ENCODE results near the gene FAM83E. TPM values are rescaled to one million over a fixed set of nuclear protein-coding genes. Genes with fewer than 3 reads are reported as not detected.

FAM83E gene
- total and polyA plus RNA-seq, 10 of the 15 experiments (the other 5 are each of a cell fraction or from before 2014, with no cell fraction given): 0.14 to 2.5 (median 0.33) TPM; not detected in 4

DNA sequence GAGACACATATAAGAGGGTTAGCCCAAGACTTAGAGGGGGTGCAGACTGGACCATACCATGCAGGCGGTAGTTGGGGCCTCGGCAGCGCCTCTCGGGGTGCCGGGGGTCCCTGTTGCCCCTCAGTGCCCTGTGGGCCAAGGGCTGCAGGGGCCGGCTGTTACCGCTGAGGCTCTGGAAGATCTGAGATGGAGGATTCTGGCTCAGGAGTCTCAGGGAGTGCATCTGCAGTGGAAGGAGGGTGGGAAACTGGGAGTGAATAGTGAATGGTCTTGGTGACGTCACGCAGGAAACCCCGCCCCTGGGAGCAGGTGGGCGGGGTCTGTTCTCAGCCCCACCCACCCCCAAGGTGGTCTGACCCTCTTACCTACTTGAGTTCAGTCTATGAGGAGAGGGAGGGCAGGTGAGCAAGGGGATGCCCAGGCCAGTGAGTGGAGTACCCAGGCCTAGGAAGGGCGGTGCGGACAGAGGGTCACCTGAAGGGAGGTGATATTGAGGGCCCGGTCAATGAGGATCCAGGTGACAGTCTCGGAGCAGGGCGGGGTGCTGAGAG is 24.0 kb upstream of the FAM83E start:
- POLR2A ChIA-PET: interaction anchor here (0.6 to 1.7 kb wide), 2 partner anchors 19 to 20 kb away, joined by 3 to 5 read pairs; partner anchors contain the start of genes RPL18 and SPHK2
- Histone ChIP-seq H2AFZ (ENCODE audit: control insufficient read depth, low read depth, low read length) (peak overlapping the region; percentile 97), H3K4me3 (no peak overlapping the region), H3K27me3 (replicated peaks in 1 of 2; ENCODE audit: control insufficient read depth in 2 of 2, insufficient read depth in 2 of 2, low read length in 1 of 2) (no peaks in the 10 kb centered on the region), H3K4me1 (ENCODE audit: control insufficient read depth, insufficient read depth, low read length) (peaks cover 18% of the 10 kb centered on the region), H3K27ac (ENCODE audit: control insufficient read depth, insufficient read depth) (peak overlapping the region; percentile 93), H3K9ac (ENCODE audit: control insufficient read depth, insufficient read depth, low read length) (peak overlapping the region; percentile 72; the same call in 1 of the 2 replicates), H3K9me3 (replicated peaks; ENCODE audit: control insufficient read depth, insufficient read depth, low read length) (no peaks in the 10 kb centered on the region), H3K36me3 (ENCODE audit: control insufficient read depth in 2 of 2, insufficient read depth in 2 of 2, low read length in 1 of 2) (no peaks in the 10 kb centered on the region), H4K20me1 (ENCODE audit: control insufficient read depth, insufficient read depth) (no peaks in the 10 kb centered on the region), H3K79me2 (ENCODE audit: control insufficient read depth, insufficient read depth, low read length) (peaks cover 3% of the 10 kb centered on the region), H3K4me2 (ENCODE audit: control insufficient read depth, insufficient read depth) (peak overlapping the region; percentile 91)
- ATAC-seq (no peak), FAIRE-seq (no peak), DNase-seq (ENCODE audit: low read depth, low spot score) (no peak)
- no TSS peak for BruUV-seq (replicated peaks)
- intact Hi-C loops (cut with micrococcal nuclease; ENCODE audit: unreplicated experiment) (loop anchor here (10.0 kb wide), 1 partner anchor 326 kb away; the partner anchor contains the start of gene FTL), in situ Hi-C loops (cut with MboI) (loop anchor here (25.0 kb wide), 1 partner anchor 1248 kb away; the partner anchor contains the start of genes AKT1S1, IL4I1 and TBC1D17)
- 84% methylated on average over 14 of the region's 16 CpGs for WGBS (ENCODE audit: insufficient coverage, insufficient replicate concordance, low lambda C conversion rate, missing lambda C conversion rate)
- SMC1A ChIA-PET (ENCODE audit: uncharacterized antibody, unreplicated experiment): no interaction called here
- CTCF ChIA-PET: interaction anchor here (1.1 to 1.2 kb wide), 2 partner anchors 36 to 156 kb away, joined by 3 read pairs; no protein-coding TSS in a partner anchor
- TF ChIP-seq CREB1 (IDR thresholded peaks at IDR 0.05; ENCODE audit: low read depth): 0 out of 2 replicates have a peak, but pooled peaks have one; percentile 53
- TF ChIP-seq, protein P1, sequence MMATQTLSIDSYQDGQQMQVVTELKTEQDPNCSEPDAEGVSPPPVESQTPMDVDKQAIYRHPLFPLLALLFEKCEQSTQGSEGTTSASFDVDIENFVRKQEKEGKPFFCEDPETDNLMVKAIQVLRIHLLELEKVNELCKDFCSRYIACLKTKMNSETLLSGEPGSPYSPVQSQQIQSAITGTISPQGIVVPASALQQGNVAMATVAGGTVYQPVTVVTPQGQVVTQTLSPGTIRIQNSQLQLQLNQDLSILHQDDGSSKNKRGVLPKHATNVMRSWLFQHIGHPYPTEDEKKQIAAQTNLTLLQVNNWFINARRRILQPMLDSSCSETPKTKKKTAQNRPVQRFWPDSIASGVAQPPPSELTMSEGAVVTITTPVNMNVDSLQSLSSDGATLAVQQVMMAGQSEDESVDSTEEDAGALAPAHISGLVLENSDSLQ (IDR thresholded peaks at IDR 0.05): no peak
- TF ChIP-seq CREM (IDR thresholded peaks at IDR 0.05; ENCODE audit: low read depth): peak; percentile 27; the same call in 1 of the 2 replicates
- 0 out of 2 replicates have a peak, but pooled peaks have one; percentile 12 for TF ChIP-seq DPF2 (IDR thresholded peaks at IDR 0.05)
- TF ChIP-seq NR2C2 (IDR thresholded peaks at IDR 0.05; ENCODE audit: borderline replicate concordance, control insufficient read depth, insufficient read length, low read depth): no peak
- RAD21 ChIA-PET (ENCODE audit: unreplicated experiment): no interaction called here

Measured in GM12878 (cell line).